NCI-H524 (cell line): Measurements from ENCODE around the gene TTC39C.
A peak's percentile ranks its signal among the peaks of the same experiment; 100 is the strongest.
"Not testable (repeated sequence)": the region's sequence is repeated elsewhere in the genome, so short reads cannot be mapped to it uniquely, and the experiment has no call there.

Experiments used
- DNase-seq, 2 experiments: peaks; one replicate each; lab custom pipeline; 2025; lab: John Stamatoyannopoulos, UW

The TTC39C gene

DNA sequence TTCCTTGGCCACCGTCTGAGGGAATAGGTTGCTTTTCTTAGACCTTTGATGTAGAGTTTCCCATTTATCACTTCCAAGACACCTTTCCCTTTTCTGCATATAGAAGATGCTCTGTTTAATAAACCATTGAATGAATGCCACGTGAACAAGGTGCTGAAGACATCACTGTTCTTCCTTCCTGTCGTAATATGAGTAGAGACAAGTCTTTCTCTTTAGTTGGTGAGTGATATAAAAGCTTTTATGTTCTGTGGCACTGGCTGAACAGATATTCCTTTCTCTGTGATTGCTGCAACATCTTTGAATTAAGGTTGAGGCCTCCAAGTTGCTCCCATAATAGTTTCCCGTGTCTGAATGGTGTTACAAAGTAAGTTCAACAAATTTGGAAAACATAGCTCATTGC is 38.7 kb downstream of the TTC39C start:
- DNase-seq = no peak

DNA sequence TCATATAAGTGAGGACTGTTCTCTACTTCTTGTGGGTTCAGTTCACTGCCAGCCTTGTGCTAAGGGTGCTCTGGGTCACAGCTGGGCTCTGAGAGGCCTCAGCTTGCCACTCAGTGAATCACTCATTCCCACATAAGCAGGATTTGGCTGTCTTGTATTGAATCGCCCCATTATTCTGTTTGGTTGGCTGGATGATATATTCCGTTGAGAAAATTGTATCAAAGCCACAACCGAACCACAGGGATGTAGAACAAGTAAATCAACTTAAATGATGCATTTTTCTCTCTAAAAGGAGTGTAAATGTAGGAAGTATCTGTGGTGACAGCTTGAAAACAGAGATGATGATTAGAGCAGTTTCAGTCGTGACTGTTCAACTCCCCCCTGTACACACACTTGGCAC is 39.6 kb downstream of the TTC39C start:
- DNase-seq = peak in 1 of 2 experiments; percentile 19

DNA sequence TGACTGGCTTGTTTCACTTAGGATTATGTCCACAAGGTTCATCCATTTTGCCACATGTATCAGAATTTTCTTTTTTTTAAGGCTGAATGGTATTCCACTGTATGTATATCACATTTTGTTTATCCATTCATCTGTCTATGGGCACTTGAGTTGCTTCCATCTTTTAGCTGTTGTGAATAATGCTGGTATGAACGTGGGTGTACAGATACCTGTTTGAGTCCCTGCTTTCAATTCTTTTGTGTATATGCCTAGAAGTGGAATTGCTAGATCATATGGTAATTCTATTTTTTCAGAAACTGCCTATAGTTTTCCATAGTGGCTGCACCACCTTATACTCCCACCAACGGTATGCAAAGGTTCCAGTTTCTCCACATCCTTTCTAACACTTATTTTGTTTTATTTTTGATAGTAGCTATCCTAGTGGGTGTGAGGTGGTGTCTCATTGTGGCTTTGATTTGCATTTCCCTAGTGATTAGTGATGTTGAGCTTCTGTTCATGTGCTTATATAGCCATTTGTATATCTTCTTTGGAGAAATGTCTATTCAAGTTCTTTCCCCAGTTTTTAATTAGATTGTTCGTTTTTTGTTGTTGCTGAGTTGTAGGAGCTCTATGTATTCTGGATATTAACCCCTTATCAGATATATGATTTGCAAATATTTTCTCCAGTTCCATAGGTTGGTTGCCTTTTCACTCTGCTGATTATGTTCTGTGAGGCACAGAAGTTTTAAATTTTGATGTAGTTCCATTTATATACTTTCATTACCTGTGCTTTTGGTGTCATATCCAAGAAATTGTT is 40.7 kb downstream of the TTC39C start:
- DNase-seq = peak in 1 of 2 experiments; percentile 5

DNA sequence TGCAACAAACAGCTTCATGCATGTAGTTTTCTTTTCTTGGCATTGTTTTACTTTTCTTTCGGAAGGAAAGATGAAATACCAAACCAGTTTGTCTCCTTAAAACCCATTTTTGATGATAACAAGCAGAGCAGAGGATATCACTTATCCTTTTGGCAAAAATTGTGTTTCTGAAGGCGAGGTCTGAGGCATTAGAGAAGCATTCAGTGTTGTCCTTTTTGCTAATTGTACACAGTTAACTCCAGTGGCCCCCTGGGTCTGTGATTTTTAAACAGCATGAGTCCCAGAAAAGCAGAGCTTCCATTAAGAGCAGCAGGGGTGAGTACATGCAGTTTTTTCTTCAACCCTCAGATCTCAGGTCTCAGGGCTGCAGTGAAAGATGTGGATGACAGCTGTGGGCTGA is 41.3 kb downstream of the TTC39C start:
- DNase-seq = peak; percentile 77 to 85

DNA sequence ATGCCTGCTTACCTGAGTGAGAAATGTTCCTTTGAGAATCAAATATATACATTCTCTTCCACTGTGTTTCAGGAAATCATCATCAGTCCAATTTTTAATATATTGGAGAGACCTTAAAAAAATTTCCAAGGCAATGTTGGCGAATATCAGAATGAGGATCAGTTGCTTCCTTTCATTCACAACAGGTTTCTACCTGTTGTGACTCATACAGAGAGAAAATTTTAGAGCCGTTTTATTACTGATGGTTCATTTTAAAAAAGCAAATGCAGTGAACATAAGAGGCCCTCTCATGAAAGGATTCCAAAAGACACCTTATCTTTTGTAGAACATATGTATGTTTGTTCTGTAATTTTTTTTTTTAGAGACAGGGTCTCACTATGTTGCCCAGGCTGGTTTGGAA is 42.0 kb downstream of the TTC39C start:
- no peak for DNase-seq

DNA sequence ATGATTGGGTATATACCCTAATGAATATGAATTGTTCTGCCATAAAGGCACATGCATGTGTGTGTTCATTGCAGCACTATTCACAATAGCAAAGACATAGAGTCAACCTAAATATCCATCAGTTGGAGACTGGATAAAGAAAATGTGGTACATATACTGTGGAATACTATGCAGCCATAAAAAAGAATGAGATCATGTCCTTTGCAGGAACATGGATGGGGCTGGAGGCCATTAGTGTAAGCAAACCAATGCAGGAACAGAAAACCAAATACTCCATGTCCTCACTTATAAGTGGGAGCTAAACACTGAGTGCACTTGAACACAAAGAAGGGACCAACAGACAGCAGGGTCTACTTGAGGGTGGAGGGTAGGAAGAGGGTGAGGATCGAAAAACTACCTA is 43.2 kb downstream of the TTC39C start:
- DNase-seq = no peak

DNA sequence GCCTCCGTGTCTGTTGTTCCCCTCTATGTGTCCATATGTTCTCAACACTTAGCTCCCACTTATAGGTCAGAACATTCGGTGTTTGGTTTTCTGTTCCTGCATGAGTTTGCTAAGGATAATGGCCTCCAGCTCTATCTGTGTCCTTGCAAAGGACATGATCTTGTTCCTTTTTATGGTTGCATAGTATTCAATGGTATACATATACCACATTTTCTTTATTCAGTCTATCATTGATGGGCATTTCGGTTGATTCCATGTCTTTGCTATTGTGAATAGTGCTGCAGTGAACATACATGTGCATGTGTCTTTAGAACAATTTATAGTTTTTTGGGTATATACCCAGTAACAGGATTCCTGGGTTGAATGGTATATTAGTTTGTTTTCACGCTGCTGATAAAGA is 44.8 kb downstream of the TTC39C start:
- DNase-seq = peak; percentile 83 to 91

GRCh38 chr18:24060644-24061043 is 46.1 kb downstream of the TTC39C start:
- no peak for DNase-seq

GRCh38 chr18:24063121-24063731 is 48.7 kb downstream of the TTC39C start:
- no peak for DNase-seq

DNA sequence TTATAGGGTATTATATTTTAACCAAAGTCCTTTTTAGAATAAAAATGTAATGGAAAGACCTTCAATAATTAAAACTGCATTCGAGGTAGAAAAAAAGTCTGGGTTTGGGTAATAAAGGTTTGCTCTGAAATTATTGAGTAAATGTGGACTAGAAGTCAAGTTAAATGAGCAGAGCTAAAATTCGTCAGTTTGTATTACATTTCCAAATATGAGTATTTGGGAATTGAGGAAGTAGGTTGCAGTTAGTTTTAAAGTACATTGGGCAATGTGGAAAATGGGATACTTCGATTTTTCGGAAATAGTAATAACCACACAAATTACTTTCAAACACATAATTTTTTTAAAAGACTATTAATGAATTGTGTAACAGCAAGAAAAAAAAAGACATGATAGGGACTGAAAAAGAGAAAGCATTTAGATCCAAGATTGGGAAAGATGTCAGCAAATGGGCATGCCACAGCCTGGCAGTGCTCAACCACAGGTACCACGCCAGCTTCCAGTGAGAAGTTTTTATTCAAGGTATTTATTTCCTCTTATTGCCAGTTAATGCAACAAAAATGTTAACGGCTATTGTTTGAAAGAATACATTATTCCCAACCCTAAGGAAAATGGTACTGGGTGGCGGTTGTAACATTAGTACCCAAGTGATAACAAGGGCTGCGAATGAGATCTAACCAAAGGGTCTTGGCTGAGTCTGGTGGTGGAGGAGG is 50.0 kb downstream of the TTC39C start:
- no peak for DNase-seq

GRCh38 chr18:24065906-24066305 is 51.4 kb downstream of the TTC39C start:
- DNase-seq = no peak

- DNase-seq = no peak
Measured at GRCh38 chr18:24068945-24069693, 54.6 kb downstream of the TTC39C start.

DNA sequence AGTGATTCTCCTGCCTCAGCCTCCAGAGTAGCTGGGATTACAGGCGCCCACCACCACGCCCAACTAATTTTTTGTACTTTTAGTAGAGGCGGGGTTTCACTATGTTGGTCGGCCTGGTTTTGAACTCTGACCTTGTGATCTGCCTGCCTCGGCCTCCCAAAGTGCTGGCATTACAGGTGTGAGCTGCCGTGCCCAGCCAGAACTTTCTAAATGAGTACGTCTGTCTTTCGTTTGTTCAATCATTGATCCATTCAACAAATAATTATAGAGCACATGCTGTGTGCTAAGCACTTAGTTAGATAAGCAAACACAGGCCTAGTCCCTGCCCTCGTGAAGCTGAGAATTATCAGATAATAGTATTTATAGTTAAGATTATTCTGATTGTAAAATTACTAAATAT is 56.5 kb downstream of the TTC39C start:
- no peak for DNase-seq

- no peak for DNase-seq
Measured at GRCh38 chr18:24071779-24072178, 57.2 kb downstream of the TTC39C start.

GRCh38 chr18:24072743-24073142 is 58.2 kb downstream of the TTC39C start:
- no peak for DNase-seq

- DNase-seq = no peak
Measured at GRCh38 chr18:24073791-24074190, 59.2 kb downstream of the TTC39C start.

DNA sequence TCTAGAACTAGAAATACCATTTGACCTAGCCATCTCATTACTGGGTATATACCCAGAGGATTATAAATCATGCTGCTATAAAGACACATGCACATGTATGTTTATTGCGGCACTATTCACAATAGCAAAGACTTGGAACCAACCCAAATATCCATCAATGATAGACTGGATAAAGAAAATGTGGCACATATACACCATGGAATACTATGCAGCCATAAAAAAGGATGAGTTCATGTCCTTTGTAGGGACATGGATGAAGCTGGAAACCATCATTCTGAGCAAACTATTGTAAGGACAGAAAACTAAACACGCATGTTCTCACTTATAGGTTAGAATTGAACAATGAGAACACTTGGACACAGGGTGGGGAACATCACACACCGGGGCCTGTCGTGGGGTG is 60.2 kb downstream of the TTC39C start:
- DNase-seq = not testable (repeated sequence)

GRCh38 chr18:24075767-24076597 is 61.4 kb downstream of the TTC39C start:
- DNase-seq = peak; percentile 81 to 87

GRCh38 chr18:24076950-24077349 is 62.4 kb downstream of the TTC39C start:
- DNase-seq = peak; percentile 81 to 91

- DNase-seq = no peak
Measured at GRCh38 chr18:24078391-24078790, 63.8 kb downstream of the TTC39C start.

DNA sequence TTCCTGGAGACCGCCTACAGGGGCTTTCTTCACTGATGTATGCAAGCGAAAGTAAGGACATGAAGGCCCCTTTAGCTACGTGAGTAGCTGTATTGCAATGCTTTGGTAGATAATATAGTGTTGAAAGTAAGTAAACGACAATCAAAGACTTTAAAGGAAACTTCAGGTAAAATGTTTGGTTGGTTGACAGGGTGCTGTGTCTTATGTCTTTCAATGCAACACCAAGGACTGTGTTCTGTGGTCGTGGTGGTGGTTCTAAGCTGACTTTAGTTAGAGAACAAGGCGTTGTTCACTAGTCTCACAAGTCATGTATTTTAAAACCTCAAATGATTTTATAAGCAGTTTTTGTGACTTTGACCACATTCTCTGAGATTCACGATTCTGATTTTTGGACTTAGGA is 66.3 kb downstream of the TTC39C start:
- no peak for DNase-seq
